ENCODE results near the gene KLK6.

- TF ChIP-seq EP300 (IDR thresholded peaks at IDR 0.05) (no peak), POLR2A (IDR thresholded peaks at IDR 0.05; ENCODE audit: low read depth) (no peak)
Measured at GRCh38 chr19:51002089-51002532, 32.7 kb upstream of the KLK6 start.
